HG02588 (cell line): ENCODE measurements around the gene TMED1.
"Not testable (repeated sequence)": the region's sequence is repeated elsewhere in the genome, so short reads cannot be mapped to it uniquely, and the experiment has no call there.

Experiments
- ATAC-seq: cut with Tn5 transposase; IDR thresholded peaks from one replicate; pipeline ENCODE4 v1.9.1; 2021; ENCODE audit warnings: mild to moderate bottlenecking, moderate library complexity; ENCODE audit not compliant: unreplicated experiment

The TMED1 gene

DNA sequence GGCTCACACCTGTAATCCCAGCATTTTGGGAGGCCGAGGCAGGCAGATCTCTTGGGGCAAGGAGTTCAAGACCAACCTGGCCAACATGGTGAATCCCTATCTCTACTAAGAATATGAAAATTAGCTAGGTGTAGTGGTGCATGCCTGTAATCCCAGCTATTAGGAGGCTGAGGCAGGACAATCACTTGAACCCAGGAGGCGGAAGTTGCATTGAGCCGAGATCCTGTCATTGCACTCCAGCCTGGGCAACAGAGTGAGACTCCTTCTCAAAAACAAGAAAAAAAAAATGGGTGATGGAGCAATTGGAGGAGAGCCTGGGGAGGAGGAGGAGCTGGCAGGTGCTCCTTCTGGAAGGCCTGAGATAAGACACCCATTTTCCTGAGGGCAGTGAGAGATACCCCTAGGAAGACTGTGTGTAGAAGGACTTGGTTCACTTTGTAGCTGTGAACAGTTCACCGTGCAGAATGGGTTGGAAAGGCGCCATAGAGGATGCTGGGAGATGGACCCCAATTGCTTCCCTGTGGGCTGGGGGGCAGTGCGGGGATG lies 26.6 kb upstream of the TMED1 start:
- no peak for ATAC-seq

DNA sequence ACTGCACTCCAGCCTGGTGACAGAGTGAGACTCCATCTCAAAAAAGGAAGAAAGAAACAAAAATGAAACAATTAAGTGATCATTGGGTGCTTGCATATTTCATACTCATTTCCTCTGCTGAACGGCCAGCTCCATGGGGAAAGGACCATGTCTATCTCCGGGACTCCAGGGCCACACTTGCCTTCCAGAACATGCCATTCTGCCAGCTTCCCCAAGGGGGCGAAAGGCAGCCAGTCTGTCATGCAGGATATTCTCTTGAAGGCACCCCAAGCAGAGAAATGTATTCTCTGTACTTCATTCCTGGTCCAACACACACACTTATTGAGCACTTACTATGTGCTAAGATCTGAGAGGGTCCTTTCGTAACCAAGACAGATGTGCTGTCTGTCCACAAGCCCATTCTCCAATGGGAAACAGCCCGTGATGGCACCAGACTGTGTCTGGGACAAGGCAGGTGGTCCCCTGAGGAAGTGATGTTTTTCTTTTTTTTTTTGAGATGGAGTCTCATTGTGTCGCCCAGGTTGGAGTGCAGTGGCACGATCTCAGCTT lies 25.2 kb upstream of the TMED1 start:
- ATAC-seq: no peak

DNA sequence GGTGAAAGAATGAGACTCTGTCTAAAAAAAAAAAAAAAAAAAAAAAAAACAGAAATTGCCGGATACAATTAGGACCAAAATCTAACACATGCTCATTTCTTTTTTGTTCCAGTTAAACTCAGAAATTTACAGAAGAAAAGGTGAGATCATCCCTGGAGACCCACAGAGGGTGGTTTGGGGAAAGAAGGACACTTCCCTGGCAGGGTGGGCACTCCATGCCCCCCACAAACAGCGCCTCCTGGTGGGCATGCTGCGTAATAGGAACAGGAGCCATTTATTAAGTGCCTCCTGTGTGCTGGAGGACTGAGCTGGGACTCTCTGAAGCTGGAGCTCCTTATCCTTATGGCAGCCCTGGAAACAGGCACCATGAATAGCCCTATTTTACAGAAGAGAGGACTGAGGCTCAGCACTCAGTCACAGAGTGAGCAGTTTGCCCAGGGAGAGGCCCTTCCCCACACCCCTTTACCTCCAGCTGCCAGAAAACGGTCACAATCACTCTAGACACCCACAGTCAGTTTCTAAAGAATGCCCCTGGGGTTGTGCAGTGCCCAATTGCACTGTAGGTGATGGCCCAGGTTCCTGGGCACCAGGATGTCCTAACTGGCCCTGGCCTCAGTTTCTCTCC lies 22.3 kb upstream of the TMED1 start:
- no peak for ATAC-seq

DNA sequence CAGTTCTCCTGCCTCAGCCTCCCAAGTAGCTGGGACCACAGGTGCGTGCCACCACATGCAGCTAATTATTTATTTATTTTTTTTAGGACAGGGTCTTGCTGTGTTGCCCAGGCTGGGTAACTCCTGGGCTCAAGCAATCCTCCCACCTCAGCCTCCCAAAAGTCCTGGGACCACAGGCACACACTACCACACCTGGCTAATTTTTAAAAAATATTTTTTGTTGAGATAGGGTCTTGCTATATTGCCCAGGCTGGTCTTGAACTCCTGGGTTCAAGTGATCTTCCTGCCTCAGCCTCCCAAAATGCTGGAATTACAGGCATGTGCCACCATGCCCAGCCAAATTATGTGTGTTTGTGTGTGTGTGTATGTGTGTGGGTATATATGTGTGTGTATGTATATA lies 20.9 kb upstream of the TMED1 start:
- not testable (repeated sequence) for ATAC-seq

DNA sequence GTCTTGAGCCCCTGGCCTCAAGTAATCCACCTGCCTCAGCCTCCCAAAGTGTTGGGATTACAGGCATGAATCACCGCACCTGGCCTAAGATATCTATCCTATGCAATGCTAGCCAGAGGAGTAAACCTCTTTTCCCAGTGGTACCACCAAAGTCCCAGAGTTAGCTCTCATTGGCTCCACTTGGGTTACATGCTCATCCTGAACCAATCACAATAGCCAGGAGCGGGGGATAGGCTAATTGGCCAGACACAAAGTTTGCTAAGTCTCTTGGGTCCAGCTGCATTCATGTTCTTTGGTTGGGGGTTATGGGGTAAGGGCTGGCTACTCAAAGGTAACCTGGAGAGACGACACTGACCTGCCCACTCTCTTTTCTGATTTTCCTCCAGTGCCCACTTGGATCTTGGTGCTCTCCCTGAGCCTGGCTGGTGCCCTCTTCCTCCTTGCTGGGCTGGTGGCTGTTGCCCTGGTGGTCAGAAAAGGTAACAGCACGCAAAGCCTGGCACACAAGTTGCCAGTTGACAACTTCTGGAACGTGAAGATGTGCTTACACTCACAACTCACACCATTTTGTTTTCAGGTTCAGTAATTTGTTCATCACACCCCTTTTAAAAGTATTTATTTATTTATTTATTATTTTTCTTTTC lies 20.0 kb upstream of the TMED1 start:
- no peak for ATAC-seq

DNA sequence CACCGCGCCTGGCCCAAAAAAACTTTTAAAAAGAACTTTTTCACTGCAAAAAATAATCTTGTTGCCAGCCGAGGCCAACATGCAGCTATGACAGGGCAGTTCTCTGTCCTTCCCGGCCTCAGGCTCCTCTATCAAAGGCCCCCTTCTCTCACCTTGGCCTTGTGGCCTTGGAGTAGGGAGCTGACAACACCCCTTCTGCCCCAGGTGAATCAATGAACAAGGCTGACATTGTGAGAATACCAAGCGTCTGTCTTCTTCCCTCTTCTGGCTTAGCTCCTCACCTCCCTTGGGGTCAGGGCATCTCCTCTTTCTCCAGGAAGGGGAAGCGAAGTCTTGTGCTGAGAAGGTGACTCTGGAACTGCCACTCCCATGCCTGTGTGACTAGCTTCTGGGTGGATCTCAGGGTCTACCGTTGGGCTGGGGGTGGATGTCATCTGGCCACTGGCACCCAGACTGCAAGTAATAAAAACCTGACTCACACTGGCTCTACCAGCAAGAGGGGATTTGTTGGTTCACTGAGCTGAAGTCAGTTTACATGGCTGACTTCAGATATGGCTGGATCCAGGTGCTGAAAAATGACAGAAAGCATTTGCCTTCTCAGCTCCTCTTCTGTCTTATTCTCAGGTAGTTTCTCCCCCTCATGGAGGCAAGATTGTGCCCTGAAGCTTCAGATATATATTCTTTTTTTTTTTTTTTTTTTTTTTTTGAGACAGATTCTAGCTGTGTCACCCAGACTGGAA lies 18.5 kb upstream of the TMED1 start:
- no peak for ATAC-seq

DNA sequence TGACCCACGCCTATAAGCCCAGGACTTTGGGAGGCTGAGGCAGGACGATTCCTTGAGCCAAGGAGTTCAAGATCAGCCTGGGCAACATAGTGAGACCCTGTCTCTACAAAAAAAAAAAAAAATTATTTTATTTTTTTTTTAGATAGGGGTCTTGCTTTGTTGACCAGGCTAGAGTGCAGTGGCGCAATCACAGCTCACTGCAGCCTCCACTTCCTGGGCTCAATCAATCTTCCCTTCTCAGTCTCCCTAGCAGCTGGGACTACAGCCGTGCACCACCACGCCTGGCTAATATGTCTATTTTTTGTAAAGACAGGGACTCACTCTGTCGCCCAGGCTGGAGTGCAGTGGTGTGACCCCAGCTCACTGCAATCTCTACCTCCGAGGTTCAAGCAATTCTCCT lies 16.9 kb upstream of the TMED1 start:
- ATAC-seq: no peak

DNA sequence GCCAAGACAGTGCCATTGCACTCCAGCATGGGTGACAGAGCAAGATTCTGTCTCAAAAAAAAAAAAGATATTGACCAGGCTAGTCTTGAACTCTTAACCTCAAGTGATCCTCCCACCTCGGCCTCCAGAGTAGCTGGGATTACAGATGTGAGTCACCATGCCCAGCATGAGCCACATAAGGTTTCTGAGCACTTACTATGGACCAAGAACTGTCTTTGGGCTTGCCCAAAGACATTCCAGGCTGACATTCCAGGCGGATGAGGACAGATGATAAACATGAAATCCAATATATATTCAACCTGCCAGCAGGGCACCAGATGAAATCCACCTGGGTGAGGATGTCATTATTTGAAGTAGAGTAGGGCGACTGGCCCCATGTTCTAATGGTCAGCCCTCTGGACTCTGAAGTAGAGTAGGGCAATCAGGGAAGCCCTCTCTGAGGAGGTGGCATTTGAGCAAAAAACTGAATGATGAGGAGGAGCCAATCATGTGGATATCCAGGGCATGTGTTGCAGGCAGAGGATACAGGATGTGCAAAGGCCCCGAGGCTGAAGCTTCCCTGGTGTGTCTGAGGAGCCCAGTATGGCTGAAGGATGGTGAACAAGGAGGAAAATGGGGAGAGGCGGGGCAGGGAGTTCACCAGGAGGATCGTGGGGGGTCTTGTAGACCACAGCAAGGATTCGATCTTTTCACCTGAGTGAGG lies 16.2 kb upstream of the TMED1 start:
- no peak for ATAC-seq

DNA sequence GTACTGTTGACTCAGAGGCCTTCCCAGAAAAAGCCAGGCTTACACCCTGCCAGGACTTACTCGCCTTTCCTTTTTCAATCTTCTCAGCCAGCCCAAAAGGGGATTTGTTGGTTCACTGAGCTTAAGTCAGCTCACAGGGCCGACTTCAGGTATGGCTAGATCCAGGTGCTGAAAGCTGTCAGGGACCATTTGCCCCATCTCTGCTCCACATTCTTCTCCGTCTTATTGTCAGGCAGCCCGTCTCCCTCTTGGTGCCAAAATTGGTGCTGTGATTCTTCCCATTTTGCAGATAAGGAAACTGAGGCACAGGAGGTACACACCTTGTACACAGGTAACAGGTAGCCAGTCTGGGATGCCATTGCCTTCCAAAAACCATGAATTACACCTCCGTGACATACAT lies 14.6 kb upstream of the TMED1 start:
- no peak for ATAC-seq

DNA sequence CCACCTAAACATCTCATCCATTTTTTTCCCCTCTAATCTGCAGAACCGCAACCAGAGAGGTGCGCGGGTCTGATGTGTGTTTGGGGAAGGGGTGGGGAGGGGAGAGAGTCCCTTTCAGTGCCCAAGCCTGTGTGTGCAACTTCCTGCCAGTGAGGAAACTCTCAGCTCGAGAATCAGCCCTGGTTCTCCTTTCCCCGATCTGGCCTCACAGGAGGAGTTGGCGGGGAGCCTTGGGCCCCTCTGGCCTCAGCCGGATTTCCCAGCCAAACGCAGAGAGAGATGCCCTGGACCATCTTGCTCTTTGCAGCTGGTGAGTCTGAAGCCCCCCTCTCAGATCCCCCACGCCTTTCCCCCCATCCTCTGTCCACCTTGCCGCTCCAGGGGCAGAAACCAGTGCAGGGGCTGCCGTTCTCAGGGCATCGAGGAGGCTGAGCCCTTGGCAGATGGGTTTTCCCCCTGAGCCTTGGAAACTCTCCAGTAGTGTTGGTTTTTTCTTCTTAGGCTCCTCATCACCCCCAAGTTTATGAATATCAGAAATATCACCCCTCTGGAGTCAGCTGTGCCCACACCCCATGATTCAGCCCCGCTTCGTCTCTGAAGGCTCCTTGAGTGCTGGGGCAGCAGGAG lies 12.3 kb upstream of the TMED1 start, which contains the start of gene C19orf38:
Gene C19orf38, plus strand, starts transcription at position 186 of the 627 bp plus-strand sequence. Its CDS starts 94 bp downstream, at position 280.
- ATAC-seq: no peak

DNA sequence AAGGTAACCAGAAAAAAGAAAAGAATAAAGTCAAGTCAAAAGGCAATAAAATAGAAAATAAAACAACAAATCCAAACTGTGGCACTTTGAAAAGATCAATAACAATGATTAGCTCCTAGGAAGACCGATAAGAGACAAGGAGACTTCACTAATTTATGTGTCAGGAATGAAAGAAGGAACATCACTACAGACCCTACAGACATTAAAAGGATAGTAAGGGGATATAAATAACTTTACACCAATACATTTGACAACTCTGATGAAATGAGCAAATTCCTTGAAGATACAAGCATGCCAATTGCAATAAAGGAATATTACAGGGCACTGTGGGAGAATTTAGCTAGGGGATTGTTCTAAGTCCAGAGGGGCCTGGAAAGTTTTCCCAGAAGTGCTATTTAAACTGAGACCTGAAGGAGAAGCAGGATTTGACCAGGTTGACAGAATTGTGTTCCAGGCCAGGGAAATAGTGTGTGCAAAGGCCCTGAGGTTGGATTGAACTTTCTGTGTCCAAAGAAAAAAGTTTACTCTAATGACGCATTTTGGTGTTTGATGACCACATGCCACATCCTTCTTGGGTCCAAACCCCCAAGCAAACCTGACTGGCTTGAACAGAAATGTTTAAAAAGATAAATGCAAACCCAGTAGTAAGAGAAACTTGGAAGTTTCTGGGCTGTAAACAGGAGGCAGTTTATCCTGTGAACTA lies 10.6 kb upstream of the TMED1 start:
- no peak for ATAC-seq

DNA sequence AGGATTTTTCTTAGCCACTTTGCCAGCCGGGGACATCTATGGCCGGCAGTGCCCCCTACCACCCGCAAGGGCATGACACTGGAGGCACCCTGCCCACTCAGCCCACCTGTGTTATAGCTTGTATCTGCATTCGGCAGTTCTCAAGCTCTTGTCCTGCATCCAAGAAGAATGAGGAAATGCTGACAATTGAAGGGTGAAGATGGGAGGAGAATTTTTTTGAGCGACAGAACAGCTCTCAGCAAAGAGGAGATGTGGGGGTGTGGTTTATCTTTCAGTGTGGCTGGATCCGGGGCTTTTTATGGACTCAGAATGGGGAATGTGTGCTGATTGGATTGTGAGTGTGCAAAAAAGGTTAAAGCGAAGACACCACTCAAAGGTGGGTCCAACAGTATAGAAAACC lies 6.8 kb upstream of the TMED1 start:
- no peak for ATAC-seq

DNA sequence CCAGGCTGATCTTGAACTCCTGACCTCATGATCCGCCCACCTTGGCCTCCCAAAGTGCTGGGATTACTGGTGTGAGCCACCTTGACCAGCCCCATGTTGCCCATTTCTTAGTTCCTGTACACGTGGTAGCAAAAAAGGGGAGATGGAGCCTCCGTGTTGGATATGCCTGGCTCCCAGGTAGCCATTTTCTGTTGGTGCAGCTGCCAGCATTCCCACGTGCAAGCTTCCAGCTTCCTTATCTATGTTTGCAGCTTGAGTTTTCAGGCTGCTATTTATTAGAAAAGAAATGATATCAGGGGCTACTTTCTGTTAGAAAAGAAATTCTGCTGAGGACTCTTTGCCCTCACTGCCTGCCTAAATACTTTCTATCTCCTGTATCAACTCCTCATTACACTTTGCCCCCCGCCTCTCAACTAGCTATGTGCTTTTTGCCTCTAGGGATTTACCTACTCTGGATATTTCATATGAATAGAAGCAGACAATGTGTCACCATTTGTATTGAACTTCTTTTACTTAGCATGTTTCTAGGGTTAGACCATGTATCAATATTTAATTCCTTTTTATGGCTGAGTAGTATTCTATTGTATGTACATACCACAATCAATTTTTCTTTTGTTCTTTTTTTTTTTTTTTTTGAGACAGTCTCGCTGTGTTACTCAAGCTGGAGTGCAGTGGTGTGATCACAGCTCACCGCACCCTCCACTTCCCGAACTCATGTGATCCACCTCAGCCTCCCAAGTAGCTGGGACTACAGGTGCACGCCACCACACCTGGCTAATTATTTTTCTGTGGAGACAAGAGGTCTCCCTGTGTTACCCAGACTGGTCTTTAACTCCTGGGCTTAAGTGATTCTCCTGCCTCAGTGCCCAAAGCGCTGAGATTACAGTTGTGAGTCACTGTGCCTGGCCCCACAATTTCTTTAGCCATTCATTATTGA lies 3.4 kb upstream of the TMED1 start:
- ATAC-seq: no peak

DNA sequence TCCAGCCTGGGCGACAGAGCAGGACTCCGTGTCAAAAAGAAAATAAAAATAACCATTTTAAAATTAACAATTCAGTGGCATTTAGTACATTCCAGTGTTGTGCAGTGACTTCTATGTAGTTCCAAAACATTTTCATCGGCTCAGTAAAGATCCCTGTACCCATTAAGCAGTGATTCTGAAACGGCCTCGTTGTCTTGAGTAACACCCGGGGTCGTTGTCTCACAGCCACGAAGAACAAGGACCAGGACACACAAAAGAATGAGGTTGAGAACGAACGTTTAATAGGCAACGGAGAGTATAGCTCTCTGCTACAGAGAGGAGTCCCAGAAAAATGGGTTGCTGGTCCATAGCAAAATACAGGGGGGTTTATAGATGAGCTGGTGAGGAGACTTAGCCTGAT lies 2.4 kb upstream of the TMED1 start:
- ATAC-seq: no peak

DNA sequence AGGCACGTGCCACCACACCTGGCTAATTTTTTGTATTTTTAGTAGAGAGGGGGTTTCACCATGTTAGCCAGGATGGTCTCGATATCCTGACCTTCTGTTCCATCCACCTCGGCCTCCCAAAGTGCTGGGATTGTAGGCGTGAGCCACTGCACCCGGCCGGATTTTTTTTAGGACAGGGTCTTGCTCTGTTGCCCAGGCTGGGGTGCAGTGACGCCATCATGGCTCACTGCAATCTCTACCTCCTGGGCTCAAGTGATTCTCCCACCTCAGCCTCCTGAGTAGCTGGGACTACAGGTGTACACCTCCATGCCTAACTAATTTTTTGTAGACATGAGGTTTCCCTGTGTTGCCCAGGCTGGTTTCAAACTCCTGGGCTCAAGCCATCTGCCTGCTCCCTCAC lies 1.6 kb upstream of the TMED1 start:
- not testable (repeated sequence) for ATAC-seq

DNA sequence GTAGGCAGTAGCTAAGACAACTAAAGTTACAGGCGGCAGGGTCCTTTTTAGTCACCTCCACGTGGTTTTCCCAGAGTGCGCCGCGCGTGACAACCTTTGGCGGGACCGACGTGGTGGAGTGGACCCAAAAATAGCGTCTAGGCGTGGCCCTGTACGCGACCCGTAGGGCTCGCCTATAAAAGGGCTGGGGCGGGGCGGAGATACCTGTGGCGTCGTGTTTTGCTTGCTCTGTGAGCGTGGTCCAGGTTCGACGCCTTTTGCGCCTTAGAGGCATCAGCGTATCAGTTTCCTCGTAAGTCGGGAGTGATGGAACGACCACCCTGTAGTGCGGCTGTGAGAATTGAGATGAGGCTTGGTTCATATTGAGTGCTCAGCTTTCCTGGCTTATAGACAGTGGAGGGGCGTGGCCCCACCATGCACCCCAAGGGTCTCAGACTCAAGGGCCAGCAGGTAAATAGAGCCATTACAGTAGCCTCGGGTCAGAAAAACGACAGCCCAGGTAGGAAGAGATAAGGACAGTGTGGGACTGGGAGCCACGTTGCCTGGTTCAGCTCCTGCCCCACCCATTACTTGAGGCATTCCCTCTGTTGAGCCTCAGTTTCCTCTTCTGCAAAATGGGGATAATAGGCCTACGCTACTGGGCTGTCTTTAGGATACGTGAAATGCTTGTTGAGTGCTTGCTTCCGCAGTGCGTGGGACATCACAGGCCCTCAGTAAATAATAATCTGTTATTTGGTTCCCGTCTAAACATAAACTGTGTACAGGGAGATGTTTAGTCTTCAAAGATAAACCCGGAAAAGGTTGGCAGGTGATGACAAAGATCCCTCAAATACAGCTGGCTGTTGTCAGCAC lies 693 bp upstream of the TMED1 start:
- ATAC-seq: peak; percentile 4

DNA sequence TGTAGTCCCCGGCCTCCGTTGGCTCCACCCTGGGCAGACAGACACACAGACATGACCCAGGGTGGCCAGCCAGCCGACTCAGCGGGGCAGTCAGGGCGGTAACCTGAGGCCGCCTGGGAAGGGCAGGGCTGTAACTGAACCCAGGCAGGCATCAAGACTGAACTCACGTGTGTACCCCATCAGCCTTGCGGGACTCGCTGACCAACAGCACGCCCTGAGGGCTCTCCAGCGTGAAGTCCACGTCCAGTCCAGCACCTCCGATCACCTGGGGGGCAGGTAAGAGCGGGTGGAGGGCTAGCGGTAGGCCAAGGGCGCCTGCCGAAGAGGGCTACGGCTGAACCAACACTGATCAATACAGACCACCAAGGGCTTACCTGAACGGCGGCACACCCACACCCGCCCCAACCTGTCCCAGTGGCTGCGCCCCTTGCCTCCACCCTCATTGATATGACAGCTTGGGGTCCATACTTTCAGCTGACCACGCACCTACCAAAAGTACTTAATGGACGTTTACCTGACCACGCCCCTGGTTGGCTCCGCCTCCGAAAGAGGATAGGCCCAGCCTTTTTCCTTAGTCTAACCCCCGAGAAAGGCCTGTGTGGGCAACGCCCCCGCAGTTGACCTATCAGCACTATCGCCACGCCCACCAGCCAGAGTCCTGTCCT lies 791 bp downstream of the TMED1 start:
- no peak for ATAC-seq
